Mesodermal cell (in vitro differentiated cells): ENCODE data around the gene PNPLA2.
A peak's percentile ranks its signal among the peaks of the same experiment; 100 is the strongest.

Experiments used
- H3K27ac ChIP-seq: 2 replicates; pipeline ENCODE4 v1.7.0; 2013; ENCODE audit warnings: mild to moderate bottlenecking, low read depth, low read length, moderate library complexity; ENCODE audit not compliant: severe bottlenecking
- H3K36me3 ChIP-seq: 2 replicates; pipeline ENCODE4 v1.7.1; 2013; ENCODE audit warnings: mild to moderate bottlenecking, low read length, moderate library complexity; ENCODE audit not compliant: control insufficient read depth, insufficient read depth
- H3K4me1 ChIP-seq: one replicate; pipeline ENCODE4 v1.7.1; 2013; ENCODE audit warnings: mild to moderate bottlenecking, low read length; ENCODE audit not compliant: insufficient read depth, control insufficient read depth, poor library complexity, severe bottlenecking
- H3K4me3 ChIP-seq: 2 replicates; pipeline ENCODE4 v1.7.0; 2013; ENCODE audit warnings: low read length, control low read depth, mild to moderate bottlenecking; ENCODE audit not compliant: insufficient read depth, poor library complexity, severe bottlenecking; ENCODE audit errors: extremely low read depth
- H3K9me3 ChIP-seq: 2 replicates; pipeline ENCODE4 v1.7.1; 2013; ENCODE audit warnings: mild to moderate bottlenecking, low read length, moderate library complexity; ENCODE audit not compliant: control insufficient read depth
- WGBS, 2 experiments: methylation state at CpG; one replicate each; pipeline ENCODE4 v1.1.5; 2013; ENCODE audit warnings: missing lambda C conversion rate in 2 of 2; ENCODE audit not compliant: insufficient coverage in 2 of 2; 5-methylcytosine and 5-hydroxymethylcytosine counted together

The PNPLA2 gene

DNA sequence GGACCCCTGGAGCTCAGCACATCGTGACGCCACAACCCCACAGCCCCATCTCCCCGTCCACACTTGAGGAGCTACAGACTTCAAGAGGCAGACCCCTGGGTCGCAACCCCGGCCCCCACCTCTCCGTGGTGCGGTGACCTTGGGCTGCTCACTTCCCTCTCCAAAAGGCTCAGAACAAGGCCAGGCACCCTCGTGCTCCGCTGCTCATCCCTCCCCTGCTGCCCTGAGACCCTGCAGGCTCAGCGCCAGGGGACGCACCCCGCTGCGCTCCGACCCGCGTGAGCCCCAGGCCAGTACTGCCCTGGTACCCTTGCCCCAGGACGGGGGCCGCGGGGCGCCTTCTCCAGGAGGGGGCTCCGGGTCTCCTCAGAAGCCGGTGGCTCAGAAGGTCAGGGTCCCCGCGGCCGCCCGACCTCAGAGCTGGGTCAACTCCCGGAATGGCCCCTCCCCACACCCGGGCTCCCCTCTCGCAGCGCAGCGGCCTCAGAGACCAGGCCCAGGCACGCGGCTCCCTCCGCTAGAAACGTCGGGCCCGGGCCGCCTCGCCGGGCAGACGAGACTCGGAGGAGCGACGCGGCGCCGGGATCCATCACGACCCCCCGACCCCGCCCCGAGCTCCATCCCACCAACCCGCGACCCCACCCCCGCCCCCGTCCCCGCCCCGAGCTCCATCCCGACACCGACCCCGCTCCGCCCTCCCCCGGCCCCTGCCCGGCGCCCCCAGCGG, 42.0 kb upstream of the PNPLA2 start:
- H3K36me3 ChIP-seq: peaks cover 46% of the 10 kb centered on the region
- H3K27ac ChIP-seq: peak overlapping the region; percentile 86
- peak overlapping the region; percentile 93 for H3K4me3 ChIP-seq
- peaks cover 9% of the 10 kb centered on the region for H3K4me1 ChIP-seq
- WGBS, 2 experiments: 0 to 1% methylated on average over 34 to 38 of the region's 65 CpGs
- H3K9me3 ChIP-seq: no peaks in the 10 kb centered on the region

DNA sequence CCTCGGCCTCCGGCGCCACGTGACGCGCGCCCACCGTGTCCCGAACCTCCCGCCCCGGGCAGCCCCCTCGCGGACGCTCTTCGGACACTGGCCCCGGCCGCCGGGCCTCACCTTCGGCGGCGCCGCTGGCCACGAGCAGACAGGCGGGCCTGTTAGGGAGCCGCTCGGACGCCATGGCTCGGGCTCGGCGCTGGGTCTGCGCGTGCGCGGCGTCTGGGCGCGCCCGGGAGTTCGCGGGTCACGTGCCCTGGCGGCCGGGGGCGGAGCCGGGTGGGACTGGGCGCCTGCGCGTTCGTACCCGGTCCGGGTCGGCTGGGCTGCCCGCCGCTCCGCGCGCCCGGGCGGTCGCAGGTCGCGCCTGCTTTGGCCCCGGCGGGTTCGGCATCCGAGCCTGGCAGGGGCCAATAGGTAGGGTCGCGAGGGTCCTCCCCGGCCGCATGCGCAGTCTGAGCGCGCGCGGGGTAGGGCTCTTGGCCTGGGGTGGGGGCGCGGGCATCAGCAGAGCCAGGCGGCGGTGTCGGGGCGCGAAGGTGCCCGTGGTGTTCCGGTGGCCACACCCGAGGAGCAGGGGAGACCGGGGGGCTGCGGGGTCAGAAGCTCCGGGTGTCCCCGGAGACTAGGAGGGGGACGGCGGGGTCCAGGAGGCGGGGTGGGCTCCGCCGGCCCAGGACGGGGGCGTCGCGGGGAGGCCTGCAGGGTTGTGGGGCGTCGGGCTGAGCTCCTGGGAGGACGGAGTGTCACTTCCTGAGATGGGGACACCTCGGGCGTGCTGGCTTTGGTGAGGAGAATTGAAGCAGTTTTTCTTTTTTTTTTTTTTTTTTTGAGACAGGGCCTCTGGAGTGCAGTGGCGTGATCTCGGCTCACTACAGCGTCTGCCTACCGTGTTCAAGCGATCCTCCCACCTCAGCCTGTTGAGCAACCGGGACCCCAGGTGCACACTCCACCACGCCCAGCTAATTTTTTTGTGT, 41.1 kb upstream of the PNPLA2 start, which contains the start of gene GATD1:
GATD1 (minus strand) TSS at position 200 of the 968 bp plus-strand sequence; CDS start at position 175, 25 bp downstream.
- Histone ChIP-seq H3K9me3 (no peaks in the 10 kb centered on the region), H3K4me1 (peaks cover 9% of the 10 kb centered on the region), H3K27ac (peak within 1 kb of the TSS; percentile 86), H3K36me3 (peaks cover 38% of the 10 kb centered on the region), H3K4me3 (peak within 1 kb of the TSS; percentile 93)
- 0 to 2% methylated on average over 43 to 103 of the region's 110 CpGs for whole genome bisulfite sequencing, 2 experiments

DNA sequence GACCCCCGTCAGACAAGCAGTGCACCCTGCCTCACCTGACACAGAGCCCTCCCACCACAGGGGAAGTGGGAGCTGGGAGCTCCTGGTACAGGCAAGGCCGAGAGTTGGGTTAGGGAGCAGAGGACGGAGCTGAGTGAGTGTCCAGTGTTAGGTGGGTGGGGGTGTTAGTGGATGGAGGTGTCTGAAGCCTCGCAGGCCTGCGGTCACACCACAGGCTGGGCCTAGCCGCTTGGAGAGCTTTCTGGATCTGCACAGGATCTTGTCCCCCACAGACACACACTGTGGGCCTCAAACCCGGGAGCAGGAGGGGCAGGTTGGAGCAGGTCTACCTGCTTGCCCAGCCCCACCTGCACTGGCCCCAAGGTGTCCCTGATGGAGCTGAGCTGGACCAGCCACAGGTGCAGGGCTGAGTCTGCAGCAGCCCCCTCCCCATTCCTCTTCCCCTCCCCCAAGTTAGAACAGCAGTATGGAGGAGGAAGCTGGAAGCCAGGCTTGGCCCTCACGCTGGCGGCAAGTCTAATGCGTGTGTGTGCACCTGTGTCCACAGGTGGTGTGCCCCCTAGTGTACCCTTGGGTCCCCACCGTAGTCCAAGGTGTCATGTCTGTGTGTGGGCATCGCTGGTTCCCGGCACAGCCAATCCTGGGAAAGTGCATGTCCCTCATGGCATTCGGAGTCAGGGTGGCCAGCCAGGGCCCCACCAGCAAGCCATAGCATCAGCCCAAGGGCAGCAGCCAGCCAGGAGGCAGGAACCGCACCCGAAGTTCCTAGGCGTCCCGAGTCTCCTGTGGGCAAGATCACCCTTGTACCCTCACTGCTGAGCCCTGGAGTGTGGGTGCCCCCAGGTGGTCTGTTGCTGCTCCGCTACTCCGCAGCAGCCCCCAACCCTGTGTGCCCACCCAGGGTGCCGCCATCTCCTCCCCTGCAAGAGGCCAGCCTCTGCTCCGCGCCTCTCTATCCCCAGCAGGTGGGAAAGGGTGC, 39.4 kb upstream of the PNPLA2 start:
- no peak overlapping the region for H3K4me3 ChIP-seq
- H3K36me3 ChIP-seq: peaks cover 22% of the 10 kb centered on the region
- peaks cover 13% of the 10 kb centered on the region for H3K4me1 ChIP-seq
- no peaks in the 10 kb centered on the region for H3K9me3 ChIP-seq
- WGBS, 2 experiments: 95% methylated on average over 18 of the region's 23 CpGs
- H3K27ac ChIP-seq: no peak overlapping the region

DNA sequence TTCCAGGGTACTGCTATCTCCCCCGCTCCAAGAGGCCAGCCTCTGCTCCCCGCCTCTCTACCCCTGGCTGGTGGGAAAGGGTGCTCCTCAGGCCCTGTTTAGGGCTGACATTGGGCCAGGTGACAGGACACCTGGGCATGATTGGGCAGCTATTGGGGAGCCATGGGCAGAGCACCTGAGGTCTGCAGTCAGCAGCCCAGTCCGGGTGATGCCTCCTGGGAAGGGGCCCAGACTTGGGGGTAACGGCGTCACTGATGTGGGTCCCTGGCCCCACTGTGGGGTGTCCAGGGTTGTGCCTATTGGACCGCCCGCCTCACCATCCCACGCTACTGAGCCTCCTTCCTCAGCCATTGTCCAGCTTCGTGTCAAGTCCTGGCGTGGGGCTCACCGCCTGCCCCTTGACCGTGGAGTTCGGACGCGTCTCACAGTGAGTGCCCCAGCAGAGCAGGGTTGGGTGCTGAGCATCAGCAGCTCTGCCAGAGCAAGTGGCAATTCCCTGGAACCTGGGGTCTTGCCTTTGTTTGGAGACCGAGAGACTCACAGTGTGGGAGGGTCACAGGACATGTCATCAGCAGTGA, 38.7 kb upstream of the PNPLA2 start:
- Histone ChIP-seq H3K4me3 (no peak overlapping the region), H3K9me3 (no peaks in the 10 kb centered on the region), H3K4me1 (peaks cover 10% of the 10 kb centered on the region), H3K36me3 (peaks cover 17% of the 10 kb centered on the region), H3K27ac (no peak overlapping the region)
- 97 to 98% methylated on average over 14 to 16 of the region's 16 CpGs for WGBS, 2 experiments

DNA sequence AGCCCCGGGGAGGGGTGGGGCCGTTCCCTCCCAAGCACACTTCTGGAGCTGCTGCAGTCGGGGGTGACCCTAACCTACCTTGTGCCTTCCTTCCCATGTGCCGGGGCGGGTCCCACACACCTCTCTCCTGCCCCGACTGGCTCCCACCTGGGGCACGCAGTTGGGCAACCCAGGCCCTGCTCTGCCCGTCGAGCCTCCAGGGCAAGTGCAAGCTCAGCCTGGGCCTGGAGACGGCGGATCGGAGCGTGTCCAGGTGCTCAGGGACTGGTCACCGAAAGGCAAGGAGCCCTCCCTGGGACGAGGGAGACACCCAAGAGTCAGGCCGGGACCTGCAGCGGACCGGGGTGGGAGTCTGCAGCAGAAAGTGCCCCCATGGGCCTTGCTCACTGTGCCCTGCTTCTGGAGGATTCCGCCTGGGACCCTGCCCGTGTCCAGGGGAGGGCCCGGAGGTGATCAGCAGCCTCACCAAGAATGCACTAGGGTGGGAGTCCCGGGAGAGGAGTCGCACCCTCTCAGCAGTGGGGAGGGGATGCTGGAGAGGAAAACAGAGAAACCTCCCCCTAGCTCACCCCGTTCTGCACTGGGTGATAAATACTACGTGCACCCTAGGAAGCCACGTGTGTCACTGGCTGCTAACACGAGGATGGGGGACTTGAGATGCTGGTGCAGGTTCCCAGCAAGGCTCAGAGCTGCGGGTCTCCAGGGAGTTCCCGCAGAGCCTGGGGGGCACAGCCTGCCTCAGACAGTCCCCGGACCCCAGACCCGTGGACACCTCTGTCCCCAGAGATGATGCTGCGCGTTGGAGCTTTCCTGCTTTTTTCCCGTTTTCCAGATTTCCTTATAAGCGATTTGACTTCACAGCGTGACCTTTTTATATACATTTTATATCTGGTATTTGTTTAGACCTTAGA, 36.2 kb upstream of the PNPLA2 start:
- Histone ChIP-seq H3K27ac (no peak overlapping the region), H3K36me3 (peaks cover 14% of the 10 kb centered on the region), H3K4me1 (peaks cover 4% of the 10 kb centered on the region), H3K4me3 (no peak overlapping the region), H3K9me3 (no peaks in the 10 kb centered on the region)
- 82 to 86% methylated on average over 25 to 27 of the region's 36 CpGs for WGBS, 2 experiments

DNA sequence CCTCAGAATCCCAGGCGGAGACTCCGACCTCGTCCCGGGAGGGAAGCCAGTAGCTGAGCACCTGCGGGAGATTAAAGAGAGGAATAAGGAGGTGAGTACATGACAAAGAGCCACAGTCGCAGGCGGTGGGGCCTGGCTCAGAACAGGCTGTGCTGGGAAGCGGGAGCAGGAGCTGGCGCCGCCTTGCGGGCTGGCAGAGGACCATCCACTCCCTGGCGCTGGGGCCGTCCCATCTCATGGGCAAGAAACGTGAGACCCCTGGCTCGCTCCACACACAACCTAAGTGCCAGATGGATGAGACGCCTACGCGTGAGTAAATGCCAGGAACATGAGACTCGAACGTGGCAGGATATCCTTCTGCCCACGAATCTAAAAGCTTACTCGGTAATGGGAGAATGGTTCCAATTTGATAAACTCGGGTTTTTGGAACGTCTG, 35.1 kb upstream of the PNPLA2 start:
- no peaks in the 10 kb centered on the region for H3K9me3 ChIP-seq
- H3K27ac ChIP-seq: peak overlapping the region; percentile 19
- WGBS, 2 experiments: 13 to 16% methylated on average over 16 to 20 of the region's 24 CpGs
- H3K4me1 ChIP-seq: peaks cover 4% of the 10 kb centered on the region
- no peak overlapping the region for H3K4me3 ChIP-seq
- peaks cover 14% of the 10 kb centered on the region for H3K36me3 ChIP-seq

DNA sequence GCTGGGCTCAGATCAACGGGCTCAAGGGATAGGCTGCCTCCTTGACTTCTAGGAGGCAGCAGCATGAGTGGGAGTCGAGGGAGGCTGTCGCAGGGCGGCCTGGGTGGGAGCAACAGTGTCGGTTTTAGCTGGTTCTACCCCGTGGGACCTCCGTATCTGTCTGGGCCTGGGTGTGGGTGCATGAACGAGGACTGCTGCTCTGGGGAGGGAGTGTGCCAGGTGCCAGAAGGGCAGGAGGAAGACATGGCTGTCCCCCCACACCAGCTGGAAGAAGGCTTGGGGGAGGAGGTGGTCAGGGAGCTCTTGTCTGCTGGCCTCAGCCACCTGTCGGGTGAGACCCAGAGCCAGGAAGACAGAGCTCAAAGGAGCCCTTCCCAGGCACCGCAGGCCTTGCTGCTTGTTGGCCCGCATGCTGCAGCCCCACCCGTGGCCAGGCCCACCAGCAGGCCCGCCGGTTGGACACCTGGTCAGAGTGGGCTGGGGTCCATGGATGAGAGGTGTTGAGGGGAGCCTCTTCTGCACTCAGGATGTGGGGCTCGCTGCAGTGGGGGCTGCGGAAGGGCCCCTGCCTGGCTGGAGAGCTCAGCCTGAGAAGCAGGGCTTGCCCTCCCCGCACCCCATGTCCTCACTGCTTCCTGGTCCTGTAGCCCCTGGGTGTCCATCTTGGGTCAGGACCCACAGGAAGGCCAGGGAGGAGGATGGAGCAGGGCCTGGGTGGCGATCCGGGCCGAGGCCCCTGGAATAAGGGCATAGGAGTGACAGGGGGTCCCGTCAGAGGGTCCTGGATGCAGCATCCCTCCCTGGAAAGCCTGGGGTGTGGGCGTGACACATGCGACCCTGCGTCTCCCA, 32.3 kb upstream of the PNPLA2 start:
- no peak overlapping the region for H3K27ac ChIP-seq
- H3K36me3 ChIP-seq: no peaks in the 10 kb centered on the region
- WGBS, 2 experiments: 85 to 90% methylated on average over 19 to 20 of the region's 24 CpGs
- H3K4me1 ChIP-seq: peaks cover 9% of the 10 kb centered on the region
- H3K9me3 ChIP-seq: no peaks in the 10 kb centered on the region
- no peak overlapping the region for H3K4me3 ChIP-seq

DNA sequence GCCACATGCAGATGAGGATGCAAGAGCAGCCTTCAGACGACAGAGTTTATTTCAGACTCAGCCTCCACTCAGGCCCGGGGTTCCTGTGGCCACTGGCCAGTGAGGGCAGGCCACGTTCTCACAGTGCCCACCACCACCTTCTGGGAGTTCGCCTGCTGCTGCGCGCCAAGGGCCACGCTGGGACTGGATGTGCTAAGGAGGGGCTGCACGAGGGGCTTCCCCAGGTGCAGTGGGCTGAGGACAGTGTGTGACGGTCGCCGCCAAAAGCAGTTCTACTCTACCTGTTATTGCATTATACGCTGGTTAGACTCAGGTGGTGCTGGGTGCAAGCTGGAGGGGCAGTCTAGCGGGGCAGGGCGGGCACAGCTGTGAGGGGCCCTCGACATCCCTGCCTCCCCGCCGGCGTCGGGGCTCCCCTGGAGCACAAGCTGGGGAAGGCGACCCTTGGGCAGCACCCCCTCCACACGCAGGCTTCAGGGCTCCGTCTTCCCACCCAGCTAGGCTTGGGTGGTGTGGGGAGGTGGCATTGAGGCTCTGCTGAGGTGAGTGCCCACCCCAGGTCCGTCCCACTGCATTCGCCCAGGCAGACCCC, 31.5 kb upstream of the PNPLA2 start:
- 94 to 96% methylated on average over 19 to 22 of the region's 24 CpGs for WGBS, 2 experiments
- H3K4me3 ChIP-seq: no peak overlapping the region
- H3K36me3 ChIP-seq: peaks cover 5% of the 10 kb centered on the region
- H3K27ac ChIP-seq: no peak overlapping the region
- peaks cover 9% of the 10 kb centered on the region for H3K4me1 ChIP-seq
- H3K9me3 ChIP-seq: no peaks in the 10 kb centered on the region
